Measurements from ENCODE around the gene TNRC6A.

GRCh38 chr16:24854607-24855171 is 125.2 kb downstream of the TNRC6A start:
- TF ChIP-seq CTCF (conservative IDR thresholded peaks at IDR 0.05) = no peak
- no peak for TF ChIP-seq EZH2 (IDR thresholded peaks at IDR 0.05; ENCODE audit: low read depth)
